Activated naive CD4-positive, alpha-beta T cell (primary cell): ENCODE data around the gene ANKRD9.
"Not testable (repeated sequence)": the region's sequence is repeated elsewhere in the genome, so short reads cannot be mapped to it uniquely, and the experiment has no call there.

ENCODE experiments used
- DNase-seq, 4 experiments: peaks; one replicate each; lab custom pipeline; 2025; lab: John Stamatoyannopoulos, UW

The ANKRD9 gene, protein sequence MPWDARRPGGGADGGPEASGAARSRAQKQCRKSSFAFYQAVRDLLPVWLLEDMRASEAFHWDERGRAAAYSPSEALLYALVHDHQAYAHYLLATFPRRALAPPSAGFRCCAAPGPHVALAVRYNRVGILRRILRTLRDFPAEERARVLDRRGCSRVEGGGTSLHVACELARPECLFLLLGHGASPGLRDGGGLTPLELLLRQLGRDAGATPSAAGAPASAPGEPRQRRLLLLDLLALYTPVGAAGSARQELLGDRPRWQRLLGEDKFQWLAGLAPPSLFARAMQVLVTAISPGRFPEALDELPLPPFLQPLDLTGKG

GRCh38 chr14:102509746-102510615 lies at the start of gene ANKRD9:
Gene ANKRD9 (minus strand): TSS chr14:102509776. CDS start chr14:102507889, 1,887 bp downstream.
- DNase-seq, result peak; percentile 57 to 79 (median 75)

DNA sequence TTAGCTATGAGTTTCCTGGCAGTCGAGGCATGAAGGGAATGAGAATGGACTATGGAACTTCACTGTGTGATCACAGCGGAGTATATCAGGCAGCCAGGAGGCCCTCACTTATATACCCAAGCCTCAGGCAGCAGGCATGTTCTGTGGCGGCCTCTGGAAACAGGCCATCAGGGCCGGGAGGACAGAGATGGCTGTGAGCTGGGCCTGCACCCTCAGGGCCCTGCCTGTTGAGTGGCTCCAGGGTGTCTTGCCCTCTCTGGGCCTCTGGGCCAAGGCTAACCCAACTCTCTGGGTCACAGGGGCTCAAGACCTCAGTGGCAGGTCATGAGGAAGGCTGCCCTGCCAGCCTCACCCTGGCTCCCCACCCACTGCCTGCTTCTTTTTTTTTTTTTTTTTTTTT lies 49.0 kb upstream of the ANKRD9 start:
- DNase-seq, result no peak

GRCh38 chr14:102557434-102558226 lies 48.1 kb upstream of the ANKRD9 start:
- no peak for DNase-seq

DNA sequence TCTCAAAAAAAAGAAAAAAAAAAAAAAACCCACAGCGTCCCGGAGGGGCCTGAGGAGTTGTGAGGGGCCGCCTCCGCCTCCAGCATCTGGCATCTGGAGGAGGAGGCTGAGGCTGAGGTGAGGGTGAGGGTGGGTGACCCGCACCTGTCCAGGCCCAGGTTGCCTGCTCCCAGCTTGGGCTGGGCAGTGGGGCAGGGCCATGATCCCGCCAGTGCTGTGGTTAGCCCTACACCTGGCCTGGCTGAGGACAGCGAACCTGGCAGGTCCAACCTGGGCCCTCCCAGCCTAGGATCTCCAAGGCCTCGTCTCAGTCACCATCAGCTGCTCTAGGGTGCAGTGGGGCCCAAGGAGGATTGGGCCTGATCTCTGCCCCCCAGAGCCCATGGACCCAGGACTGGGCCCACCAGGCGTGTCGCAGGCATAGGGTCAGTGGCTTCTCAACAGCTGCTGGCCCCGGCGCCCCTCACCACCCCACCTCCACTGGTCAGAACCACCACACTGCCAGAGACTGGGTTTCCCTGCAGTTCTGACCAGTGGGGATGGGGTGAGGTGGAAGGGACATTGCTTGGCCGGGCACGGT lies 46.6 kb upstream of the ANKRD9 start:
- no peak for DNase-seq

DNA sequence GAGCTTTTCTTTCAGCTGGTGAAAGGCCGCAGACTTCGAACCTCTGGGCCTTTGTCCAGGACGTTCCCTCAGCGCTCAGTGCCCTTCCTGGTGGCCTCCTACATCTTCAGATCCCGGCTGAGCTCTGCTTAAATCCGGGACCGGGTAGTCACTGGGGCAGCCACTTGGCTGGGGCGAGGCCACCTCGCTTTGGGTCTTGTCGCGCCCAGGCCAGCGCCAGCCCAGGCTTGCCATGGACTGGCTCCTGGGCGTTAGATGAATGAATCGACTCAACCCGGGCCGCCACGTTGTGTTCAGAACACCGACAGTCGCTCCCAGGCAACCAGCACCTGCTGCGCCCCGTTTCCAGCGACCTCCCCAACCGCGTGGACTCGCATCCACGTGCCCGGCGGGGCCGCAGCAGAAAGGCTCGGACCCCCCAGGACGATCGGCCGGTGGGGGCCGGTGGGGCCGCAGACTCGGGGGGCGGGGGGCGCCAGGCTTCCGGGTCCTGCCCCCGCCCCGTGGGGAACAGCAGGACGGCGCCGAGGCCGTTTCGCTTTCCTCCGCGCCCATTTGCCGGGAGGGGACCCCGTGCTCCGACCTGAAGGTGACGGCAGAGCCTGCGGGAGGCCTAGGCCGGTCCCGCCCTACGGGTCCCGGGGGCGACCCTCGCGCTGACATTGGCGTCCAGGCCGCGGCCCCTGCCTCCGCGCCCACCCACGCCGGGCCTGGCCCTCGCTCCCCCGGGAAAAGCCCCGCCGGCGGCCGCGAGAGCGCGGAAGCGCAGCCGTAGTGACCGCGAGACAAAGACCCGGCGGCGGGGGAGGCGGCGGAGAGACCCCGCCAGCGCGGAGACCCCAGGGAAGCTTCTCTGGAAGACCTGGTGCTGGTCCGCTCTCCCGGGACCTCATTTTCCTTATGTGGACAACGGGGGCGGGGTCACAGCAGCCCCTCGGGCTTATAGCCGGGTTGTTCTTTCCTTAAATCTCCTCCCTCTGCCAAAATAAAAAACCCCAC lies 45.5 kb upstream of the ANKRD9 start:
- peak; percentile 18 to 52 (median 35) for DNase-seq

DNA sequence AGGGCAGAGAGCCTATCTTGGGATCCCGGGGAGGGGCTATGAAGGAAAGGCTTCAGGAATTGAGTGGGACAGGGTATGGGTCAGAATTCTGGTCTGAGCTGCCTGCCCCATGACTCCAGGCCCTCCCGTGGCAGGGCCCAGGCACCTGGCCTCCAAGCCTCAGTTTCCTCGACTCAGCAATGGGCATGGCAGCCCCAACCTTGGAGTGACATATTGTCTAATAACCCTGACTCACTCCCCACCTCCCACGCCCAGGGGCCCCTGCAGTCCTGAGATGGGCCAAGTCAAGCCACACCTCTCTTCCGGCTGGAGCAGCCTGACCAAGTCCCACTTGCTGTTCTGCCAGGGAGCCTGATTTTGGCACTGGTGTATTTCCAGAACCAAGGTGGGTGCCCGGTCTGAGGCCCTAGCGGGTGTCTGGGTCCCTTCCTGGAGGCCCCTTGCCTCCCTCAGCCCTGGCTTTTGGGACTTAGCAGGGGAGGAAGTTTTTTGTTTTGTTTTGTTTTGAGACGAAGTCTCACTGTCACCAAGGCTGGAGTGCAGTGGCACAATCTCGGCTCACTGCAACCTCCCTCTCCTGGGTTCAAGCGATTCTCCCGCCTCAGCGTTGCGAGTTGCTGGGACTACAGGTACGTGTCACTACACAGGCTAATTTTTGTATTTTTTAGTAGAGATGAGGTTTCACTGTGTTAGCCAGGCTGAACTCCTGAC lies 42.6 kb upstream of the ANKRD9 start:
- no peak for DNase-seq

- not testable (repeated sequence) for DNase-seq
Observed at GRCh38 chr14:102550927-102551401, 41.4 kb upstream of the ANKRD9 start.

GRCh38 chr14:102548616-102549240 lies 39.2 kb upstream of the ANKRD9 start:
- DNase-seq, result no peak

DNA sequence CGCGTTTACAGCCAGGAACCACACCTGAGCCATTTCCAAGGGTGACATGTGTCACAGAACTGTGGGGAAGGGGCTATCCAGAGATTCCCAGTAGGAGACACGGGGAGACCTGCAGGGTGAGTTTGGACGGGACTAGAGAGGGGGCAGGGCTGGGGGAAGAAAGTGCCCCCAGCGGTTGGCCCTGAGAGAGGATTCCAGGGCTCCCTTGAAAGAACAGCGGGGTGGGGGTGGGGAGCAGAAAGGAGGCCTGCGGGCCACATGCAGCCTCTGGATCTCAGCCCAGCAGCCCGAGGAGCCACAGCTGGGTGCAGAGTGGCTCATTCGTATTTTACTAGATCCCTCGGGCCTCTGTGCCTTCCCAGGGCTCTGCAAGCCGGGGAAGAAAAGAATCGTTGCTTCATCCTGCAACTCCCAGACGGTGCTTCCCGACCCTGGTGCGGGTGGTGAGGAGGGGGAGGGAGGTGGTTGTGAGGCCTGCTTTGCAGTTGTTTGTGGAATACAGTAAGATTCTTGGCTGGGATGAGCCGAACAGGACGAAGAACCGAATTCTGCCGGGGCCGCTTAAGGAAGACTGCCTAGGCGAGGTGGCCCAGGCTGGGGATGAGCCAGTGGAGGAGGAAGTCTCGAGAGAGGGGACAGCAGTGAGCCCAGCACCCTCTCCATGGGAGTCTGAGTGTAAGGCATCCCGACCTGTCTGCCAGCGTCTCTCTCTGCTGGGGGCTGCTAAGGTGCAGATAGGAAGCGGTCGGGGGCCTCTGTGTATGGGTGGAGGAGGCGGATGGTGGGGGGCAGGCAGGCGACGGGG lies 36.1 kb upstream of the ANKRD9 start:
- DNase-seq, result no peak

GRCh38 chr14:102544747-102545460 lies 35.3 kb upstream of the ANKRD9 start:
- no peak for DNase-seq

GRCh38 chr14:102544046-102544746 lies 34.6 kb upstream of the ANKRD9 start:
- no peak for DNase-seq

DNA sequence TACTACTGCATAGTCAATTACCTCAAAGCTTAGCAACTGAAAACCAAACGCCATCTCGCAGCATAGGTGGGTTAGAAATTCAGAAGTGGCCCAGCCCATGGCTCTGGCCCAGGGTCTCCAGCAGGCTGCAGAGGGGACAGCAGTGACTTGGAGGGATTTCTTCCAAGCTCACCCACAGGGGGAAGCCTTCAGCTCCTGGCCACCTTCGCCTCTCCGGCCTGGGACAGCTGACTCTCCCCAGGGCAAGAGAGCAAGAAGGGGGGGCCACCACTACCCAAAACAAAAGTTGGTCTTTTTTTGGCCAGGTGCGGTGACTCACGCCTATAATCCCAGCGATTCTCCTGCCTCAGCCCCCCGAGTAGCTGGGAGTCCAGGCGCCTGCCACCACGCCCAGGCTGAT lies 32.2 kb upstream of the ANKRD9 start:
- DNase-seq, result no peak

GRCh38 chr14:102541029-102541491 lies 31.5 kb upstream of the ANKRD9 start:
- DNase-seq, result not testable (repeated sequence)

DNA sequence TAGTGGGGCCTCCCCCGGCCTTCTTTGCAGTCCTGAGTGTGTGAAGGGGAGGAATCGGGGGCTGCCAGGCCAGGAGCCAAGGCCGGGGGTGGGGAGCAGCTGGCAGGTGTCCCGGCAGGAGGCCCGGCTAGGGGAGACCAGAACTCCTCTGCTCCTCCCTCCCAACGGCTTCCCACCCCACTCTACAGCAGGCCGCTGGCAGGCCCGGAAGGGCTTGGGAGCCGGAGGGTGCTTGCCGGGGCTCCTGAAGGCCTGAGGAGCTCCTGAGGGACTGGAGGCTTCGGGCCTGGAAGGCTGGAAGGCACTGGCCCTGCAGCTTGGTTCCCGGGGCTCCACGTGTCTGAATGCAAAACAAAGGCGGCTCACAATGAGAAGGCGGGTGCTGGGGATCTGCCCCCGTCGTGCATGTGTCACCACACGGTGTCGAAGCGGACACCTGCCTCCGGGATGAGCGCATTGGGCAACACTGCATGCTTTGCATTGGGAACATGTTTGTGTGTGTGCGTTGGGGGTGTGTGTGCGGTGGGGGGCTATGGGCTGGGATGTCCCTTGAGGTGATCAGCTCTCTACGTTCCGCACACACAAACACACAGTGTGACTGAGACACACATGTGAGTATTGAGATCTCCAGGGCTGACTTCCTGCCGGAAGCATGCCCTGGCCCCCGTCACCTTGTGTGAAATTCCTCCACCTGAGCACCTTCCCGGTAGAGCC lies 30.9 kb upstream of the ANKRD9 start:
- DNase-seq, result no peak

DNA sequence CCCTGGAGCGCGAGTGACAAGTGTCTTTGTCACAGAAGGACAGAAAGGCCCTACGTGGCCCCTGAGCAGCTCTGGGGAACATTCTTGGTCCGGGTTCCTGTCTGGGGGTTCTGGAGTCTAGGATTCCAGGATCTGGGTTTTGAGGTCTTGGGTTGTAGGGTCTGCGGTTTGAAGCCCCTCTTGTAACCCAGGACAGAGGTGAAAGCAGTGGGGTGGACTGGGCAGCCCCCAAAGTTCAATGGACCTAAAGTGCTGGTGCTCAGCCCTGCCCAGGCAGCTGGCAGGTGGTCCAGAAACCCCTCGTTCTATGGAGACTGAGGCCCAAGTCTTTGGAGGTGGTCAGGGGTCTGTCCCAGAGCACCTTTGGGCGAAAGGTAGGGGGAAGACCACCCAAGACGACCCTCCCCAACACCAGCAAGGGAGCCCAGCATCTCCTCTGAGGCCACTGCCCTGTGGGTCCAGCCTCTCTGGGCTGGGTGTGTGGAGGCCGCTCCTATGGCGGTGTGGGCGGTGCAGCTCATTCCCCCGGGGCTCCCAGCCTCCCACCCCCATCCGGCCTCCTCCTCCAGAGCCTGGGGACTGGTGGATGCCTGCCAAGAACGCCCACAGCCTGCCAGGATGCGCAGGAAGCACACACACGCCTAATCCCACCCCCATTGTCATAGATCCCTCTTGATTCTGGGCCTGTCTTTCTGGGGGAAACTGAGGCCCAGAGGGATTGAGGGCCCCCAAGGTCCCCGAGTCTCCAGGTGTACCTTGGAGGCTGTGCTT lies 30.2 kb upstream of the ANKRD9 start:
- no peak for DNase-seq
